ENCODE measurements around the gene MCC.

The MCC gene

DNA sequence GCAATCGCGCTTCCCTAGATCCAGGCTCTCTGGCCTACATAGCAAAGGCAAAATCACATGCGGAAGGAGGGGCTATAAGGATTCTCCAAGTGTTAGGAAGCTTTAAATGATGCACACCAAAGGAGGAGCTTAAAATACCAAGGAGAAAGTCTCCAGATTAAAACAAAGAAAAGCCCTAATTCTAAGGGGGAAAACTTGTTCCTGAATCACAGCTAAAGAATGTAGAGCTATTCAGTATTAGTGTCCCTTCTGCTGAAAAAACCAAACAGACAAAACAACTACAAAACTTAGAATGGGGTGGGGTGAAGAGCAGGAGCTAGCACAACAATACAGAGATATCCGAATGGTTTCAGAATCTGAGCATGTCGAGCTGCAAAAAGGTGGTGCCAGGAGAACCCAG lies 297.9 kb downstream of the MCC start:
- no peak overlapping the region for H3K27ac ChIP-seq
- TF ChIP-seq, protein P1, sequence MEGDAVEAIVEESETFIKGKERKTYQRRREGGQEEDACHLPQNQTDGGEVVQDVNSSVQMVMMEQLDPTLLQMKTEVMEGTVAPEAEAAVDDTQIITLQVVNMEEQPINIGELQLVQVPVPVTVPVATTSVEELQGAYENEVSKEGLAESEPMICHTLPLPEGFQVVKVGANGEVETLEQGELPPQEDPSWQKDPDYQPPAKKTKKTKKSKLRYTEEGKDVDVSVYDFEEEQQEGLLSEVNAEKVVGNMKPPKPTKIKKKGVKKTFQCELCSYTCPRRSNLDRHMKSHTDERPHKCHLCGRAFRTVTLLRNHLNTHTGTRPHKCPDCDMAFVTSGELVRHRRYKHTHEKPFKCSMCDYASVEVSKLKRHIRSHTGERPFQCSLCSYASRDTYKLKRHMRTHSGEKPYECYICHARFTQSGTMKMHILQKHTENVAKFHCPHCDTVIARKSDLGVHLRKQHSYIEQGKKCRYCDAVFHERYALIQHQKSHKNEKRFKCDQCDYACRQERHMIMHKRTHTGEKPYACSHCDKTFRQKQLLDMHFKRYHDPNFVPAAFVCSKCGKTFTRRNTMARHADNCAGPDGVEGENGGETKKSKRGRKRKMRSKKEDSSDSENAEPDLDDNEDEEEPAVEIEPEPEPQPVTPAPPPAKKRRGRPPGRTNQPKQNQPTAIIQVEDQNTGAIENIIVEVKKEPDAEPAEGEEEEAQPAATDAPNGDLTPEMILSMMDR (conservative IDR thresholded peaks at IDR 0.05) = no peak

DNA sequence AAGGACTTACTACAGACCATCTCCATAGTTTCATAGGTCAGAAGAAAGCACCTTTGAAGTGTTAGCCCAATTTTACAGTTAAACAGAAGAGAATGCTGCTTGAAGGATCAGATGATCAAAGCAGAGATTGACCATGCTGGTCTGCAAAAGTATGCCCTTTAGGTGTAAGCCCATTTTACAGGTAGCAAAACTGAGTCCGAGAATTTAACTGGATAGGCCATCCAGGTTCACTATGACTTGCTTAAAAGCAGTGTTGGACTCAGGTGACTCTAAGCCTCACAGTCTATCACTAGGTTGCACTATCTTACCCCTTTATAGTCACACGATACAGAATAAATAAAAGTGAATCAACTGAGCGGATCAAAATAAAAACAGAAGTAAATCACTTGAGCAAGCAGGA lies 299.0 kb downstream of the MCC start:
- H3K27ac ChIP-seq = no peak overlapping the region
- TF ChIP-seq, protein P1 (conservative IDR thresholded peaks at IDR 0.05) = no peak

DNA sequence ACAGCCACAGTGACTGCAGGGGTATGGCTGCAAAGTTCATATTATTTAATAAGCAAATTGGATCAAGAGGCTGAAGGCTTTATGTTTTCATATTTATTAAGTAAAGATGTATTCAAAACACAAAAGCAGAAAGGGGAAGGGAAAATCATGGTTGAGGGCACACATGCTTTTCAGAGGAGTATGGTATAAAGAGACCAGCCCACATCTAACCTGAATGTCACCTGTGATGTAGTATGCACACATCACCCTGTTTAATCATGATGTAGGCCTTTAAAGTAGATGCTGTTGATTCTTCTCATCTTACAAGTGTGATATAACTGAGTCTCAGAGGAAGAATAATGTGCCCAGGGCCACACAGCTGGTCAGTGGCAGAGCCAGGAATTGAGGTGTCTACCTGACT lies 299.8 kb downstream of the MCC start:
- TF ChIP-seq, protein P1 (conservative IDR thresholded peaks at IDR 0.05) = no peak
- H3K27ac ChIP-seq = no peak overlapping the region

DNA sequence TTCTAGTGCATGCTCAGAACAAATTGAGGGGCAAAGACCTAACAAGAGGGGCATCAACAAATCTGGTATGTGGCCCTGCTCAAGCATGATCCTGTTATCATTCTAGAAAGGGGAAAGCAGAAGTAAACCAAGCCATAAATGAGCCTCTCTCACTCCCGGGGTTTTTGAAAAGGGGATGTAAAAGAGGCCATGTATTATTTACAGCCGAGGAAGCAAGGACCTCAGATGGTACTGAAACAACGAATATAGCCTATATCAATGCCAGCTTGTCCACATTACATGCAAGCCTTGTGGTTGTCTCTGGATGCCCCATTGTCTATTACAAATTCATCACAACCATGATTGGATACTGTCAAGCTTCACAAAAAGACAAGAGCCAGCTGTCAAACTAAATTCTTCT lies 300.3 kb downstream of the MCC start:
- TF ChIP-seq, protein P1 (conservative IDR thresholded peaks at IDR 0.05) = no peak
- no peak overlapping the region for H3K27ac ChIP-seq

DNA sequence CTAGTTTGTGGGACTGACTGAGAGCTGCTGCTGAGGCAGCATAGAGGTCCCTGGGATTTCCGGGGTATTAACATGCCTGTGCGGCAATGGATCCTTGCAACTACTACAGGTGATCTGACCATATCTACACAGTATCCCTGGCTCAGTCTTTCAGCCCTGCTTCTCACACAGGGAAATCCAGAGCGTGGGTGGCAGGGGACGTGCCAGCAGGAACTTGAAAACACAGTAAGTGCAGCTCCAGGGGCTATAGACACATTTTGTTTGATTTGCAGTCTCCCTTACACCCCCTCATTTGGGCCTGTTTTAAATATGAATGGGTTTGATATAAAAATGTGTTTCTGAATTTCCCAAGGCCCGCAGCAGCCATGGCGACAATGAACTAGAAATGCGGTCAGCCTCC lies 302.2 kb downstream of the MCC start:
- no peak overlapping the region for H3K27ac ChIP-seq
- TF ChIP-seq, protein P1 (conservative IDR thresholded peaks at IDR 0.05) = no peak

DNA sequence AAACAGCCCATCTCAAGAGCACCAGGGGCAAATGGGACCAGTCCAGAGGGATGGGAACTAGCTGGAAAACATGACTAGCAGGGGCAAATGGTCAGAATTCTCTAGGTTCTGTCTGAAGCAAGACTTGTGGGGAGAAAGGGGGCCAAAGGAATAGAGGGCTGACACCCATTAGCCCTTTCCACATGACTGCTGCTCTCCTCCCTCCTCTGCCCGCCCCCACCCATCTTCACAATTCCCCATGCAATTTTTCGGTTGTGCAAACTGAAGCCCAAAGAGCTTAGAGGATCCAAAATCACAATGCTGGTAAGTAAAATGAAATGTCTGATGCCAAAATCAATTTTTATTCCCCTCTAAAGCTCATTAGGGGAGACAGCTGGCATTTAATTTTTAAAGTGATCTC lies 304.6 kb downstream of the MCC start:
- TF ChIP-seq, protein P1 (conservative IDR thresholded peaks at IDR 0.05) = no peak
- no peak overlapping the region for H3K27ac ChIP-seq

DNA sequence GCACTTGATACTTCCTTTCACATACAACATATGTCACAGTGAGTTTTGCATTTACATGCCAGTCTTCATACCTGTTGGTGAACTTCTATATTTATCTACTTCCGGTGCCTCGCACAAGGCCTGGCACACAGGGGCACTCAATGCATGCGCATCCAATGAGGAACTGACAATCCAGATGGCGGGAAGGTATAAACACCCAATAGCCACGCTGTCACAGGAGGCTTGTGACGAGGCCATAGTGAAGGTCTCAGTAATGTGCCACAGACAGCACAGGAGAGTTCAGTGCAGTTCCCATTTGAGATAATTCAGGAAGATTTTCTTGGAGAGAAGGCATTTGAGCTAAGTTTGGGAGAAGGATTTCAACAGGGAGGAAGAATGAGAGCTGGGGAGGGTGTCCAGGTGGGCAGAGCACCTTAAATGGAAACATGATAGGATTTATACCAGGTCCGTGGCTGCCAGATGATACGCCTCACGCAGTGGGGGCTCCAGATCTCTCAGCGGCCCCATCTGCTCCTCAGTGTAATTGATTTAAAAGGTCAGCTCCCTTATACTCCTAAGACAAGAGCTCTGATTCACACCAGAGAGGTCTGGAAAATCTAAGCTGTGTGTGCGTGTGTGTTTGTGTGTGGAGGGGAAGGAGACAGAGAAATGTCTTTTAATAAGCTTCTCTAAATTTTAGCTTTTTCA lies 305.5 kb downstream of the MCC start:
- TF ChIP-seq, protein P1 (conservative IDR thresholded peaks at IDR 0.05) = no peak
- H3K27ac ChIP-seq = no peak overlapping the region
